GM19035 (cell line): ENCODE results near the gene ANTXR1.

Experiments used
- ATAC-seq: cut with Tn5 transposase; IDR thresholded peaks from one replicate; pipeline ENCODE4 v1.9.1; 2021; ENCODE audit not compliant: unreplicated experiment

Gene ANTXR1

DNA sequence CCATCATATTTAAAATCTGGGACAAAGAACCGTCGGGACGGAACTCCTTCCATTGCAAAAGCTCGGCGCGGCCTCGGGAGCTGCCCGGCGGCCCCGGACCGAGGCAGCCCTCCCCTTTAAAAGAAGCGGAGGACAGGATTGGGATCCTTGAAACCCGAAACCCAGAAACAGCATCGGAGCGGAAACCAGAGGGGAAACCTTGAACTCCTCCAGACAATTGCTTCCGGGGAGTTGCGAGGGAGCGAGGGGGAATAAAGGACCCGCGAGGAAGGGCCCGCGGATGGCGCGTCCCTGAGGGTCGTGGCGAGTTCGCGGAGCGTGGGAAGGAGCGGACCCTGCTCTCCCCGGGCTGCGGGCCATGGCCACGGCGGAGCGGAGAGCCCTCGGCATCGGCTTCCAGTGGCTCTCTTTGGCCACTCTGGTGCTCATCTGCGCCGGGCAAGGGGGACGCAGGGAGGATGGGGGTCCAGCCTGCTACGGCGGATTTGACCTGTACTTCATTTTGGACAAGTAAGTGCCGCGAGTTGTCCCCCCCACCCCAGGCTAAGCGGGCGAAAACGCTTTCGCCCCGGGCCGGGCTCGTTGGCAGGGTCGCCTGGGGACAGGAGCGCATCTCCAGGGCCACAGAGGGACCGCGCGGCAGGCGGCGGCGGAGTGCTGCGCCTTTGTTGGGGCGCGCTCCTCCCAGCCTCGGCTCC lies at the start of gene ANTXR1:
Gene ANTXR1, plus strand, starts transcription at position 38 of the 698 bp plus-strand sequence. Its CDS starts 321 bp downstream, at position 359.
- ATAC-seq = no peak

DNA sequence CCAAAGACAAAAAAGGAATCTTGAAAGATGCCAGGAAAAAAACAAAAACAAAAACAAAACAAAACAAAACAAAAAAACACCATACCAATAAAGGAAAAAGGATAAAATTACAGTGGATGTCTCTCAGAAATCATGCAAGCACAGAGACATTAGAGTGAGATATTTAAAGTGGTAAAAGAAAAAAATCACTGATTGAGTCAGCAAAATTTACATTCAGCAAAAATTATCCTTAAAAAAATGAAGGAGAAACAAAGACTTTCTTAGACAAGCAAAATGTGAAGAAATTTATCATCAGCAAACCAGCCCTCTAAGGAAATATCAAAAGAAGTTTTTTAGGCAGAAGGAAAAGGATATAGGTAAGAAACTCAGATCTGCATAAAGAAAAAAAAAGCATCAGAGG lies 48.7 kb upstream of the ANTXR1 start:
- no peak for ATAC-seq

GRCh38 chr2:68968221-68968620 lies 44.8 kb upstream of the ANTXR1 start:
- no peak for ATAC-seq

- ATAC-seq = no peak
Measured at GRCh38 chr2:68969736-68970490, 43.1 kb upstream of the ANTXR1 start.

GRCh38 chr2:68970566-68971265 lies 42.3 kb upstream of the ANTXR1 start:
- no peak for ATAC-seq

DNA sequence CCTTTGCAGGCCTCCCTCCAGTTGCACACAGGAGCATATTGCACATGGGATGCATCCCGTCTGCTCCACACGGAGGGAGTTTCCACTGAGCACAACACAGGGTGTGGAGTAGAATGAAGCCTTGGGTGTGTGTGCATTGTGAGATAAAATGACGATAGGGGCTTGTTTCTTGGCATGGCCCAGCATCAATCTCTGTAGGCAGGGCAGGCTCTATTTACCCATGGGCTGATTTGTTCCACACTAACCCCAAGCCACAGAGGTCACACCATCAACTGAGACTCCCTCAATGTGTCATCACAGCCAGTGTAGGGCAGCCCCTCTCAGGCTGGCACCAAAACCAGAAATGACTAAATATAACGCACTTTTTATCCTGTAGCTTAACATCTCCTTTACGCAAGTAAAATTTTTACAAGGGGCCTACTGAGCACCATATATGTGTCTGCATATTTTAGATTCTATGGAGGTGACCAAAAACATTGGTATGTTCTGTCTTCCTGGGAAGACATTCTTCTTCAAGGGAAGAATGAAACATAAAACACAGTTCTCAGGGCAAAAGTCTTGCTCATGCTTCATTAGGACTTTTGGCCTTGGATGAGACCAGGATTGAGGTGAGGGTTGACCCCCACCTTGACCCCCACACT lies 41.3 kb upstream of the ANTXR1 start:
- no peak for ATAC-seq

- no peak for ATAC-seq
Measured at GRCh38 chr2:68974251-68974650, 38.7 kb upstream of the ANTXR1 start, which contains the start of gene GKN1. GKN1 (plus strand) TSS chr2:68974636; CDS start chr2:68974678, 42 bp downstream.

- ATAC-seq = no peak
Measured at GRCh38 chr2:68974946-68975665, 37.9 kb upstream of the ANTXR1 start.

- no peak for ATAC-seq
Measured at GRCh38 chr2:68975844-68976243, 37.1 kb upstream of the ANTXR1 start.

- no peak for ATAC-seq
Measured at GRCh38 chr2:68977453-68977852, 35.5 kb upstream of the ANTXR1 start.

GRCh38 chr2:68978098-68978497 lies 34.9 kb upstream of the ANTXR1 start:
- no peak for ATAC-seq

DNA sequence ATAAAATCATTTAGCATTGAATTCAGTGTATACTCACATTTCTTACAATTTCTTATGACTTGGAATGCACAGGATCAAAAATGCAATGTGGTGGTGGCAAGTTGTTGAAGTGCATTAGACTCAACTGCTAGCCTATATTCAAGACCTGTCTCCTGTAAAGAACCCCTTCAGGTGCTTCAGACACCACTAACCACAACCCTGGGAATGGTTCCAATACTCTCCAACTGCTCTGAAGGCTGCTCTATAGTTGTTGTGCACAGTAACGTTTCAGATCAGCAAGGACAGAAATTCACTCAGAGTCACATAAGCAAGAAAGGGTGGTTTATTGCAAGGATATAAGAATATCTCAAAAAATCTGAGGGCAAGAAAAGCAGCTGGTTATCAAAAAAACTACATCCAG lies 32.0 kb upstream of the ANTXR1 start:
- no peak for ATAC-seq

- ATAC-seq = no peak
Measured at GRCh38 chr2:68987021-68987503, 25.9 kb upstream of the ANTXR1 start.

- ATAC-seq = no peak
Measured at GRCh38 chr2:68989035-68989434, 23.9 kb upstream of the ANTXR1 start.

- no peak for ATAC-seq
Measured at GRCh38 chr2:68992341-68992740, 20.6 kb upstream of the ANTXR1 start.

GRCh38 chr2:68992933-68993332 lies 20.0 kb upstream of the ANTXR1 start:
- ATAC-seq = no peak

DNA sequence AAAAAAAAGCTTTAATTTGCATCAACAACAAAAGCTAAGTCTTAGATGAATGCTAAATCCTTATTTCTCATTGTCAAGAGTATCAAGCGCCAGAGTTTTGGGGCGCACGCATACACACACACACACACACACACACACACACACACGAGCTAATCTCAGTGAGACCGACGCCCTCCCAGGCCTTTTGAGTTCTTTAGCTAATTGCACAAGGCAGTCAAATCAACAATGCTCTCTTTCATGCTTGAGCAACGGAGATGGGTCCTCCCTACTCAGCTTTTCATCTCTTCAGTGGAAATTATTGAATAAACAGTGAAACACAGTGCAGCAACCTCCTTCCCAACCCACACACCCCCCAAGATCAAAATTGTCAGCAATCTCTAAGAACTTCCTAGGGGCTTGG lies 19.3 kb upstream of the ANTXR1 start:
- no peak for ATAC-seq

DNA sequence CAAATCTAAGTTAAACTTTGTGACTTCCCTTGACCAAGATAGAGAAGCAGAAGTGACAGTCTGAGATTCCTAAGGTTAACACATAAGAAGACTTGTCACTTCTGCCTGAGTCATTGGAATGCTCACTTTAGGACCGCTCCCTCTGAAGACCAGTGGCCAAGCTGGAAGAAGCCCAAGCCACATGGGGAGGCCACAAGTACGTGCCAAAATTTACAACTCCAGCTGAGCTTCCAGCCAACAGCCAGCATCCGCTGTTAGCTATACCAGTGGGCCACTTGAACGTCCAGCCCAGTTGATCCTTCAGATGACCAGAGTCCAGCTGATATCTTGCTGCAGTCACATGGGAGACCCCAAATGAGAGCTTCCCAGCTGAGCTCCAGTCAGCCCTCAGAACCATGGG lies 18.1 kb upstream of the ANTXR1 start:
- ATAC-seq = no peak

GRCh38 chr2:68995916-68996315 lies 17.1 kb upstream of the ANTXR1 start:
- ATAC-seq = no peak

DNA sequence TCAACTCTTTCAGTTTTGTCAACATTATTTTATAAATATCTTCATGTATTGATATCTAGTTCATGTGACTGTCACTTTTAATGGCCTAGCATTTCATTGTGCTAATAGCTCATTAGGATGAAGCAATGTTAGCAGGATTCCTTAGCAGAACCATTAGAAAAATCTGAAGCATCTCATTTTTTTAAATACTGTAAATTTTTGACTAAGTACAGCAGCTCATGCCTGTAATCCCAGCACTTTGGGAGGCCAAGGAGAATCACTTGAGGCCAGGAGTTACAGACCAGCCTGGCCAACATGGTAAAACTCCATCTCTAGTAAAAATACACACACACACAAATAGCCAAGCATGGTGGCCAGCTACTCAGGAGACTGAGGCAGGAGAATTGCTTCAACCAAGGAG lies 15.6 kb upstream of the ANTXR1 start:
- no peak for ATAC-seq

- ATAC-seq = no peak
Measured at GRCh38 chr2:69001879-69002278, 11.1 kb upstream of the ANTXR1 start.
